Hematopoietic multipotent progenitor cell treated with erythropoietin and hydrocortisone succinate and interleukin-3 and kit ligand, for 4 days (in vitro differentiated cells): ENCODE results near the gene SGCA.
A peak's percentile ranks its signal among the peaks of the same experiment; 100 is the strongest.

Source experiments
- DNase-seq: peaks from one replicate; pipeline ENCODE4 v3.0.0-alpha.2; 2015

SGCA gene

DNA sequence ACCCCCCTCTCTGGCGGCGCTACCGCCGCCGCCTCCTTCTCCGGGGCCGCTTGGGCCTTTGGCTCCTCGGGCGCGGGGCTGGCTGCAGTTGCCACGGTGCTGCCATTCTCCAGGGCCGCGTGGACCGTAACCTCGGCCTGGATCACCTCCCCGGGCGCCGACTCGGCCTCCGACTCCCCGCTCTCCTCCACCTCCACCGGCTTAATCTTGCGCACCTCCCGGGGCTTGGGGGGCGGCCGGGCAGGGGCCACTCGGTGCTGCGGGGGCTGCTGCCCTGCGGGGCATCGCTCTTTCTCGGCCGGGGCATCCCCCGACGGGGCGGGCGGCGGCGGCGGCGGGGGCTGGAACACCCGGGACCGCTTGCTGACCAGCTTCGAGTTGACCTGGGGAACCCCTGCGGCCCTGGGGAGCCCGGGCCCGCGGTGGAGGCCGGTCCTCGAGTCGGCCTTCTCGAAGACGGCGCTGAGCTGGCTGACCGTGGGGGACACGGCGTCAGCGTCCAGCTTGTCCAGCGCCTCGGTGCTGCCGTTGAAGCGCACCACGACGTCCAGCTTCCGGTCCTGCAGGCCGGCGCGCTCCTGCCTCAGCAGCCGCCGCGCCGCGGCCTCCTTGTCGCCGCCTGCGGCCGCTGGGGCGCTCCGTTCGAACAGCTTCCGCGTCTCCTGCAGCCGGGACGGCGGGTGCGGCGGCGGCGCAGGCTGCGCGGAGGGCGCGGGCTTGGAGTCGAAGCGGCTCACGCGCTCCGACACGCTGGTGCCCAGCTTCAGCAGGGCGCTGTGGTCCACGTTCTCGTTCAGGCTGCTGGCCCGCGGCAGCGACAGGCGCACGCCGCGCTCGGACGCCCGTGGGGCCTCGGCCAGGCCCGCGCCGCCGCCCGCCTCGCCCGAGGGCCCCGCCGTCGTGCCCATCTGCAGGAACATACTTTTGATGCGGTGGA is 16.1 kb upstream of the SGCA start:
- DNase-seq: peak; percentile 84

GRCh38 chr17:50150354-50151040 is 15.3 kb upstream of the SGCA start, which contains the start of gene PPP1R9B:
Gene PPP1R9B, minus strand, starts transcription at chr17:50150677. Its CDS starts 164 bp downstream, at chr17:50150513.
- DNase-seq: no peak

- peak; percentile 97 for DNase-seq
Measured at GRCh38 chr17:50151041-50151936, 14.5 kb upstream of the SGCA start.

DNA sequence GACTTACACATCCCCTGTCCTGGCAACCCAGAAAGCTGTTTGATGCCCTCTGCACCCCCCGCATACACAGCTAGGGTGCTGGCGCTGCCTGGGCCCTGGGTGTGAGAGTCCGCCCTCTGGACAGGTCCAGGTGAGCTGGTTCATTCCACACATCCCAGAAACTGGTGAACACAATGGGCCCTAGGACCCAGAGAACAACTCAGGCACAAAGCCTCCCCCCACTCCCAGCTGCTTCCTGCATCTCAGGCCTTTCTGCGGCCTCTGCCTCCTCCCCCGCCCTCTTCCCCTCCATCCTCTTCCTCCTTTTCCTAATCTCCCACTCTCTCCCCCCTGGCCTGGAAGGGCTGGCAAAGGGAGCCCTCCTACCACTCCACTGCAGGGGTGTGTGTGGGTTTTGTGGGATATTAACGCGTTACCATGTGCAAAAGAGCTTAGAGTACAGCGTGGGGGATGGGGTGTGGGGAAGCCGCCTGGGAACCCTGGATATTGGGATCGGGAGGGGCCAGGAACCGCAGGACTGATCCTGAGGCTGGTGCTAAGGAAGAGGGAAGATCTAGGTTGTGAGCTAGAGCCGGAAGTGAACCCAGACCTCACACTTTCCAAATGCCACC is 13.8 kb upstream of the SGCA start:
- peak; percentile 91 for DNase-seq

- DNase-seq: no peak
Measured at GRCh38 chr17:50152736-50153135, 13.1 kb upstream of the SGCA start.

DNA sequence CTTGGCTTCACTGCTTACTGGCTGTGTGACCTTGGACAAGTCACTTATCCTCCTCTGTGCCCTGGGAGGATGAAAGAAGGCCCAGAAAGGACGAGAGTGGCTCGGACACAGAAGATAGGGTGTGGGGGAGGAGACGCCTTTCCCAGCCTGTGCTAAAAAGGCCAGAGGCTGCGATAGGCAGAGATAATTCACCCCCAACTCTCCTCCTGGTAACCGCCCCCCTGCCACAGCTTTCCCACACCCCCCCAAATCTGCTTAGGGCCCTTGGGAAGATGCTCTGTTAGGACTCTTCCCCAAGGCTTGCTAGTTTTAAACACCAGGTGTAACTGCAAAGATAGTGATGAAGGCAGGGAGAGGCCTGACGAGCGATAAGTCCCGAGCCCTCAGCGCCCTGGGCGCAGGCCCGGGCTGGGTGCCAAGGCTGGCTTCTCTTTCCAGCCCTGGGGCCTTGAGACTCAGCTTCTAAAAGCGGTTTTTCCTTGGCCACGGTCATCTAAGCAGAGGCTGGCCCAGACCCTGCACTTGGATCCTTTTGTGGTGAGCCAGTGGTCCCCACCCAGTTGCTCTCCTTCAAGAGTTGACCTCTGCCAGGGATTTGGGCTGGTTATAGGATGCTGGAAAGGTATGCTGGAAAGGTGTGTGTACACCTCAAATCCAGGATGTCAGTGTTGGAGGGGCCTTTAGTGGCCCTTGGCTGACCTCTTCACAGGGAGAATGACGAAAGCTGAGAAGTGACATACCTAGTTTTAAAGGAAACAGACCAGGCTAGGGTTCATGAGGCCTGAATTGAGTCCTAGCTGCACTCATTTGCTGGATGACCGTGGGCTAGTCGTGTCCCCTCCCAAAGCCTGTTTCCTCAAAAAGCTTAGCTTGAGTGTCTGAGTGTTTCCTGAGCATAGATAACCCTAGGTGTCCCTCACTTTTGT is 11.9 kb upstream of the SGCA start:
- DNase-seq: peak; percentile 92

- no peak for DNase-seq
Measured at GRCh38 chr17:50154604-50155003, 11.2 kb upstream of the SGCA start.

GRCh38 chr17:50155115-50155819 is 10.5 kb upstream of the SGCA start:
- peak; percentile 51 for DNase-seq

DNA sequence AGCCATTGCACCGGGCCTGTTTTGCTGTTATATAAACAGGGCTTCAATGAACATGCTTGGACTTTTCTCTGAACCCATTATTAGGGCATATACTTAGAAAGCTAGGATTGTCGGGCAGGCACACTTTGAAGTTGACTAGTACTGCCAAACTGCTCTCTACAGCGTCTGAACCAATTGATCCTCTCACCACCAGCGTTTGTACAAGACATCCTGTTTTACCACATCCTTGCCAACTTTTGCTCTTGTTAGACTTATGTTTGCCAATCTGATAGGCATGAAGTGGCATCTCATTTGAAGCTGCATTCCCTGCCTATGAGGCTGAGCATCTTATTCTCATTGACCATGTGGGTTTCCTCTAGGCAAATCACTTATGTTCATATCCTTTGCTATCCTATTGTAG is 7.9 kb upstream of the SGCA start:
- DNase-seq: no peak

- DNase-seq: peak; percentile 95
Measured at GRCh38 chr17:50161023-50161910, 4.5 kb upstream of the SGCA start.

DNA sequence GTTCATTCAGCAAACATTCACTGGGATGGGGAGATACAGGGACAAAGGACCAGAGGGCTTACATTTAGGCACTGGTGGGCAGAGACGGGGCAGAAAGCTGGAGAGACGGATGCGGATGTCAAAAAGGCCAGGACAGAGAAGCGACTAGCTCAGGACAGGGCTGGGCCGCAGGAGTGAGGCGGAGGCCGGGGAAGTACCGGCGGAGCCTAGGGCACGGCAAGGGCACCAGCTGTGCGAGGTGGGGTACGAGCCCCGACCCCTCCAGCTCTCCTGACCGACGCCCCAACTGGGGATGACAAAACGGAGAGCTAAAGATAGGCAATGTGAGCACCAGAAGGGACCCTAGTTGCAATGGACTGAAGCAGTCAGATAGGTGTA is 3.9 kb upstream of the SGCA start:
- no peak for DNase-seq

- no peak for DNase-seq
Measured at GRCh38 chr17:50162466-50163254, 3.1 kb upstream of the SGCA start.

DNA sequence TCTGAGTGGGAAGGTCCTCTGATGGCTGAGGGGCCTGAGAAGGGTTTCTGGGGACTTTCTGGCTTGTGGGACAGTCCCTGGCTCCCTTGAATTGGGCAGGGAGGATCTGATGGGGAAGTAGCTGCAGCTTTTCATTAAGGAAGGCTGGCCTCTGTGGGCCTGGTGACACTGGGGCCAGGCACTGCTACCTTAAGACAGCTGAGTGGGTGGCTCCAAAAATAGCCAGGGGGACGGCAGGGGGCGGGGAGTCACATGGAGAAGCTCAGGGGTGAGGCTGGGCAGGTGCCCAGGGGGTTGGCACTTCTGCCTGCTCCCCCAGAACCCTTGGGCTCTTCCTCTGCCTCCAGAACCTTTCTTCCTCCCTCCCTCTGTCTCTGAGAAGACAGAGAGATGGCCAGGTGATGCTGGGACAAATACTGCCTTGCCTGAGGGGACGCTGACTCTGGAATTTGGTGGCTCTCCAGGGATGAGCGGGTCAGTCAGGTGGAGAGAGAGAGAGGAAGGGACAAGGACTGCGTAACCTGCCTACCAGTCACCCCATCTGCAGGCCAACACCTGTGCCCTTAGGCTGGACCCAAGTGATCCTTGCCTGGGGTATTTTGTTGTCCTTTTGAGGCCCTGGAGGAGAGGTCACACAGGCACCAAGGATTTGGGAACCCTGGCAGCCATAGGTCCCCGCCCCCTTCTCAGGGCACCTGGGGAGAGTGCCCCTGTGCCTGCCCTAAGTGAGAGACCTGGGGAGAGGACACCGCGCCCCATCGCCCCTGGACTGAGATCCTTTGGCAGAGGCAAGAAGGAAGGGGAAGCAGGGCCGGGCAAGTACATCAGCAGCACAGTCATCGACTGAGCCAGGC is 1.7 kb upstream of the SGCA start:
- DNase-seq: no peak

DNA sequence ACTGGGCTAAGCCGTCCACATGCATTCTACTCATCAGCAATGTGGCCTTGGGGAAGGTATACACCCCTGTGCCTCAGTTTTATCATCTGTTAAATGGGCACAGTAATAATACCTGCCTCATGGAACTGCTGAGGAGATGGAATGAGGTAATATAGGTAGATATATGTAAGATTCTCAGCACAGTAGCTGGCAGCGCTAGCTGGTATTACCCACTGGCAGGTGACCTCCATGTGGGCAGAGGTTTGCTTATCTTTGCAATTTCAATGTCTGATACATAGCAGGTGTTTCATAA is 1.2 kb upstream of the SGCA start:
- DNase-seq: no peak

DNA sequence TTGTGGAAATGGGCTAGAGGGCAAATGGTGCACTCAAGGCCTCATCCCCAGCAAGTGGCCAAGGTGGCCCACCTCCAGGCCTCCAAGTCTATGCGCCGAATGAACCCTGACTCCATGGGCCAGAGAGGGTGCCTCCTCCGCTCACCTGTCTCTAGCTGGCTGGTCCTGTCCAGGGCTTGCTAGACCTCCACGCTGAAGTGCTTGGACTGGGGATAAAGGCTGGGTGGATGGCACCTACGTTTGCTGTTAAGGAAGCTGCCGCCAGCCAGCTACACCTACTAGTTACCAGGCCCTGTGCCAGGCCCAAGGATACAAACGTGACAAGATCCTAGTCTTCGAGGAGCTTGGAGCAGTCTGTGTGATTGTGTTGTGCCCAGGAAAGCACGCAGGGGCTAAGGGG is 739 bp upstream of the SGCA start:
- no peak for DNase-seq

- no peak for DNase-seq
Measured at GRCh38 chr17:50165466-50165865, 339 bp upstream of the SGCA start.

- DNase-seq: no peak
Measured at GRCh38 chr17:50166518-50167181, 845 bp downstream of the SGCA start.

DNA sequence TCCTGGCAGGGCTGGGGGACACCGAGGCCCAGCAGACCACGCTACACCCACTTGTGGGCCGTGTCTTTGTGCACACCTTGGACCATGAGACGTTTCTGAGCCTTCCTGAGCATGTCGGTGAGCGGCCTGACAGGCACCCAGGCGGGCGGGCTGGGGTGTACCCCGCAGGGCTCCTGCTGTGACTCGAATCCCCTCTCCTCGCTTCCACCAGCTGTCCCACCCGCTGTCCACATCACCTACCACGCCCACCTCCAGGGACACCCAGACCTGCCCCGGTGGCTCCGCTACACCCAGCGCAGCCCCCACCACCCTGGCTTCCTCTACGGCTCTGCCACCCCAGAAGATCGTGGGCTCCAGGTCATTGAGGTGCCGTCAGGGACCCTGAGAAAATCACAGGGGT is 1.6 kb downstream of the SGCA start:
- DNase-seq: no peak
